Body of pancreas (tissue), 4 donors: ENCODE results near the gene ZNF407. TPM values are rescaled to one million over a fixed set of nuclear protein-coding genes. Genes with fewer than 3 reads are reported as not detected.

ENCODE experiments used
- ATAC-seq: fragments of 150-250 bp; one replicate; pipeline ENCODE4 v1.9.1; 2016
- DNase-seq, 4 donors: peaks; one replicate each; pipeline ENCODE4 v3.0.0-alpha.2; 2019
- H3K27ac ChIP-seq, 4 donors: fragments of 200-600 bp; sonication (generic); 1 replicate in 3 of 4; 2 replicates in 1 of 4; pipeline versions ENCODE4 v1.5.1 to v1.6.1; 2016 to 2019; ENCODE audit warnings: mild to moderate bottlenecking in 1 of 4, mixed read lengths in 1 of 4, moderate library complexity in 1 of 4
- H3K27me3 ChIP-seq, 2 donors: fragments of 200-600 bp; sonication (generic); one replicate each; pipeline ENCODE4 v1.6.0; 2016; ENCODE audit warnings: mild to moderate bottlenecking in 1 of 2
- H3K36me3 ChIP-seq, 2 donors: fragments of 200-600 bp; sonication (generic); replicated peaks in 1 of 2; 2 replicates each; pipeline ENCODE4 v1.5.1; 2016; ENCODE audit warnings: low read depth in 2 of 2; ENCODE audit not compliant: insufficient read depth in 1 of 2
- H3K4me1 ChIP-seq: fragments of 200-600 bp; sonication (generic); one replicate; pipeline ENCODE4 v1.6.0; 2016
- H3K4me3 ChIP-seq, 2 donors: fragments of 200-600 bp; sonication (generic); 1 replicate in 1 of 2; 2 replicates in 1 of 2; pipeline ENCODE4 v1.5.1; 2016 to 2019
- H3K9me3 ChIP-seq, 3 donors: fragments of 200-600 bp; sonication (generic); 1 replicate in 2 of 3; 2 replicates in 1 of 3; pipeline ENCODE4 v1.5.1; 2016
- POLR2A ChIP-seq, 3 donors: fragments of 450-650 bp; IDR thresholded peaks; one replicate each; pipeline ENCODE4 v1.6.1; 2016; ENCODE audit warnings: antibody characterized with exemption in 3 of 3, mild to moderate bottlenecking in 2 of 3
- WGBS, 2 donors: methylation state at CpG; one replicate each; pipeline ENCODE4 v1.1.5; 2017; 5-methylcytosine and 5-hydroxymethylcytosine counted together
- intact Hi-C: fragments of 100-400 bp; cut with DNase I; formaldehyde crosslinking; loops from one replicate; pipeline ENCODE4 v1.15.1; 2023
- total RNA-seq, 2 donors: library from RNA; depleted of rRNA; stranded (reverse); fragments of >200 nt; gene quantifications; one replicate each; pipeline ENCODE4 v1.1.0, GENCODE V29; 2016
- TF ChIP-seq, protein P1 (sequence below), 7 experiments: fragments of 450-650 bp in 4 of 7; fragments of 200-600 bp in 3 of 7; sonication (generic) in 3 of 7; IDR thresholded peaks; one replicate each; pipeline ENCODE4 v1.5.1; 2016 to 2019; ENCODE audit warnings: antibody characterized with exemption in 7 of 7

The ZNF407 gene
- total RNA-seq, 2 donors from 2014 or later: 14.3 to 19.1 TPM

DNA sequence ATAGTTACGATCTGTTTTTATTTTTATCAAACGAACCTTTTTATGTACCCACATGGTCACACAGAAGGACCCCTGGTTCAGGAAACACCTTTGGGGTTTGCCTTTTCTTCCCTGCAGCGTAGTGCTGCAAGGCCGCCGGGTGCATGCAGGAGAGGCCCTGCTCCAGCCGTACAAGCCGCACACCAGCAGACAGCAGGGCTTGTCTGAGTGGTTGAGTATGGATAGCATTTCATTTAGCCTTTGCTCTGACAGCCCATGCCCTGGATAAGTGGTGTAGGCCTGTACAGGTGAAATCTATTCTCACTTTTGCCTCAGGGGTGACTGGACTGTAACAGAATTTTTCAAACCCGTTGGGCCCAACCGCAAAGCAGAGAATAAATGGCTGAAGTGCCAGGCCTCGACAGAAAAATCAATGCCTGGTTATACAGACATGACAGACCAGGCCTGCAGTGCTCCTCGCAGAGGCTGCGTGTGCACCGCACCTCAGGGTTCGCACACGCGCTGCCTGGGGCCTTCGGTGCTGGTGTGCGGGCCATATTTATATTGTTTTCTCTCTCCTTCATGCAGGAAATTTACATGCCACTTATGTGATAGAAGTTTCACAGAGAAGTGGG is 279.1 kb downstream of the ZNF407 start:
- no peaks in the 10 kb centered on the region for H3K36me3 ChIP-seq
- no peaks in the 10 kb centered on the region for H3K27me3 ChIP-seq
- no peaks in the 10 kb centered on the region for H3K4me1 ChIP-seq
- TF ChIP-seq POLR2A (IDR thresholded peaks at IDR 0.05): no peak
- TF ChIP-seq, protein P1, sequence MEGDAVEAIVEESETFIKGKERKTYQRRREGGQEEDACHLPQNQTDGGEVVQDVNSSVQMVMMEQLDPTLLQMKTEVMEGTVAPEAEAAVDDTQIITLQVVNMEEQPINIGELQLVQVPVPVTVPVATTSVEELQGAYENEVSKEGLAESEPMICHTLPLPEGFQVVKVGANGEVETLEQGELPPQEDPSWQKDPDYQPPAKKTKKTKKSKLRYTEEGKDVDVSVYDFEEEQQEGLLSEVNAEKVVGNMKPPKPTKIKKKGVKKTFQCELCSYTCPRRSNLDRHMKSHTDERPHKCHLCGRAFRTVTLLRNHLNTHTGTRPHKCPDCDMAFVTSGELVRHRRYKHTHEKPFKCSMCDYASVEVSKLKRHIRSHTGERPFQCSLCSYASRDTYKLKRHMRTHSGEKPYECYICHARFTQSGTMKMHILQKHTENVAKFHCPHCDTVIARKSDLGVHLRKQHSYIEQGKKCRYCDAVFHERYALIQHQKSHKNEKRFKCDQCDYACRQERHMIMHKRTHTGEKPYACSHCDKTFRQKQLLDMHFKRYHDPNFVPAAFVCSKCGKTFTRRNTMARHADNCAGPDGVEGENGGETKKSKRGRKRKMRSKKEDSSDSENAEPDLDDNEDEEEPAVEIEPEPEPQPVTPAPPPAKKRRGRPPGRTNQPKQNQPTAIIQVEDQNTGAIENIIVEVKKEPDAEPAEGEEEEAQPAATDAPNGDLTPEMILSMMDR (IDR thresholded peaks at IDR 0.05): no peak
- ATAC-seq: no peak
- intact Hi-C loops: no loop called here
- H3K4me3 ChIP-seq: no peak overlapping the region
- no peak overlapping the region for H3K27ac ChIP-seq
- H3K9me3 ChIP-seq: no peaks in the 10 kb centered on the region
- WGBS, 2 donors: 90 to 92% methylated on average over 18 of the region's 18 CpGs
- DNase-seq: no peak

DNA sequence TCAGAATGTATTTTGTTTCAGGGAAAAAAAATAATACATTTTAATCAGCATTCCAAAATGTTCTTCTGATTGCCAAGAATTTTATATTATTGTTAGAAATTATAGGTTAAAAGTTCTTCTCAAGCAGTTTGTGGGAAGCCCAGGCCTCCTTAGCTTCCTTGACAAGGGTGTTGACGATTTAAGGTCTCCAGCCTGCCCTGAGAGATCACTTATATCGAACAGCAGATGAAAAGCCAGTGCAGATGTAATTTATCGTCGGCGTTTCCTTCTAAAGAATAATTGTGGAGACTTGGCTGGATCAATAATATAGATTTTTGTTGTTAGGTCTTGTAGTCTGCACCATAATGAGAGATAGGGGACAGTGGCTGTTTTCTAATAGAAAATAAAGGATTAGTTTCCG is 280.6 kb downstream of the ZNF407 start:
- Histone ChIP-seq H3K36me3 (no peaks in the 10 kb centered on the region), H3K27ac (no peak overlapping the region), H3K4me3 (no peak overlapping the region), H3K27me3 (no peaks in the 10 kb centered on the region), H3K4me1 (no peaks in the 10 kb centered on the region), H3K9me3 (no peaks in the 10 kb centered on the region)
- ATAC-seq (no peak), DNase-seq (no peak)
- 56 to 81% methylated on average over 6 of the region's 6 CpGs for WGBS, 2 donors
- intact Hi-C loops: no loop called here
- TF ChIP-seq, protein P1 (IDR thresholded peaks at IDR 0.05): no peak
- TF ChIP-seq POLR2A (IDR thresholded peaks at IDR 0.05): no peak

DNA sequence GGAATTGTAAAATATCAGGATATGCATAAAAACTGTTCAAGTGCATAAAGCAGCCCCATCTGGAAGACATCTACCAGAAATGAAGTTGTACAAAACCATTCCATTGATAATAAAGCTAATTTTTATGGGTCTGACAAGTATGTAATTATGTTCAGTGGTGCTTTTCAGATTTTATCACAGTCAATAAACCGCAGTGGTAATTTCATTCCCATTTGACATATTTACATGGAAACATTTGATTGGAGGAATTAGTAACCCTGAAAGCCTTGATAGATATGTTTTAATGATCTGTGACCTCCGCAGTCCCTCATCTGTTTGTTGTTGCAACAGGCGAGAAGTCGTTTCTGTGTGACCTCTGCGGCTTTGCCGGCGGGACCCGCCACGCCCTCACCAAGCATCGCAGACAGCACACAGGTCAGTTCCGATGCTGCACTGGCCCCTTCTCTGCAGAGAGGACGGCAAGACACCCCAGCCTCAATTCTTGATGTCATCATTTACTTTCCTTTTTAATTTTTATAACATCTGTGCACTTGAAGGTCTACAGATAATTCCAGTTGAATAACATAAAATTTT is 283.1 kb downstream of the ZNF407 start:
- no peaks in the 10 kb centered on the region for H3K36me3 ChIP-seq
- H3K4me3 ChIP-seq: no peak overlapping the region
- no peak for TF ChIP-seq POLR2A (IDR thresholded peaks at IDR 0.05)
- DNase-seq (no peak), ATAC-seq (no peak)
- intact Hi-C loops: no loop called here
- 82 to 85% methylated on average over 12 of the region's 12 CpGs for WGBS, 2 donors
- no peaks in the 10 kb centered on the region for H3K27me3 ChIP-seq
- H3K9me3 ChIP-seq: no peaks in the 10 kb centered on the region
- H3K4me1 ChIP-seq: no peaks in the 10 kb centered on the region
- H3K27ac ChIP-seq: no peak overlapping the region

DNA sequence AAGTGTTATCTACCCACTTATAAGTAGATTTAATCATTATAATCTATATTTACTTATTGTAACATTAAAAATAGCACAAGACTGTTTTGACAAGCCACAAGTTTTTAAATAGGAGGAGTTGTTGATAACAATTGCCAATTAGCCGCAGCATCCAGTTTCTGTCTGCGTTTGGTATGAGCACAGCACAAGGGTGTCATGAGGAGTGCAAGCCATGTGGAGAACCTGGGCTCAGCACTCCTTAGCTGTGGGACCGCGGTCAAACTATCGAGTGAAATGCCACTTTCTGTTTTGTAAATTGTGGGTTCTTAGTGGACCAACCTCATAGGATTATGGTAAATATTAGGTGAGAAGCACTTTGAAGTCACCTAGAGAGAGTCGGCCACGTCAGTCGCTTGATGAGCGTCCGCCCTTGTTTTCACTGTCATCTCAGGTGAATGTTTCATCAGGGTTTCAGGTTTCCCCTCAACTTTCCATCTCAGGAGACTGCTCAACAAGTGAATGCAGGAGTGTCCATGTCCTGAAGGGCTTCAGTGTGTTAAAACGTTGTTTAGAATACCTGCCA is 294.5 kb downstream of the ZNF407 start:
- Histone ChIP-seq H3K4me3 (no peak overlapping the region), H3K9me3 (no peaks in the 10 kb centered on the region), H3K27me3 (no peaks in the 10 kb centered on the region), H3K27ac (no peak overlapping the region), H3K36me3 (peaks cover 0 to 2% of the 10 kb centered on the region in 2 donors), H3K4me1 (no peaks in the 10 kb centered on the region)
- TF ChIP-seq, protein P1 (IDR thresholded peaks at IDR 0.05): no peak
- no peak for TF ChIP-seq POLR2A (IDR thresholded peaks at IDR 0.05)
- intact Hi-C loops: loop anchor here (10.0 kb wide), 1 partner anchor 583 kb away; no protein-coding TSS in a partner anchor
- DNase-seq (no peak), ATAC-seq (no peak)
- WGBS, 2 donors: 87 to 91% methylated on average over 11 of the region's 11 CpGs

DNA sequence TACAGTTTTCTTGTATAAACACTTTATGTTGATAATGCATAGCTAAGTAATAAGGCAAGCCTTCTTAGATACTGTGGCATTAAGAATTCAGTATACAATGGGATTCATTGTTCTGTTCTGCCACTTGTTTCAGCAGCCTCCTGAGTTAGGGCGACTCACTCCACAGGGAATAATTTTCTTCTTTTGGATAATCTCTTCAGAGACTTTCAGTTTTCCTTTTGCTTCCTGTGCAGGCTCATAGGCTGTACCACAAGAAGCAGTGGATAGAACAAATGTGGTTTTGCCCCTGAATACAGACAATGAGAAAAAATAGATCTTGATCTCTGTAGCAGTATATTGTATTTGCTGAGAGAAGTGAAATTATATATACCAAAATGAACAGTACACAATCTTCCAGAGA is 298.0 kb downstream of the ZNF407 start:
- ATAC-seq: no peak
- 76 to 84% methylated on average over 1 of the region's 1 CpG for WGBS, 2 donors
- intact Hi-C loops: loop anchor here (10.0 kb wide), 1 partner anchor 579 kb away; no protein-coding TSS in a partner anchor

More for the DNA sequence above, 298.0 kb downstream of the ZNF407 start:
- Histone ChIP-seq H3K4me3 (no peak overlapping the region), H3K4me1 (no peaks in the 10 kb centered on the region), H3K9me3 (no peaks in the 10 kb centered on the region), H3K36me3 (peaks cover 0 to 2% of the 10 kb centered on the region in 2 donors), H3K27me3 (no peaks in the 10 kb centered on the region), H3K27ac (no peak overlapping the region)
- TF ChIP-seq POLR2A (IDR thresholded peaks at IDR 0.05): no peak
- TF ChIP-seq, protein P1 (IDR thresholded peaks at IDR 0.05): no peak
- no peak for DNase-seq
